Epithelial cell of proximal tubule (primary cell): ENCODE data around the gene PARVA. TPM values are rescaled to one million over a fixed set of nuclear protein-coding genes. Genes with fewer than 3 reads are reported as not detected.

Source experiments
- DNase-seq: peaks from one replicate; pipeline ENCODE4 v3.0.0-alpha.2; 2011; ENCODE audit warnings: low read depth
- H3K4me3 ChIP-seq: 2 replicates; pipeline ENCODE4 v1.5.1; 2011; ENCODE audit warnings: low read depth, mild to moderate bottlenecking, low read length
- total RNA-seq: library from RNA; depleted of rRNA; stranded (reverse); fragments of >200 nt; gene quantifications from 2 replicates; pipeline ENCODE4 v1.2.3, GENCODE V29; 2015
- TF ChIP-seq, protein P1 (sequence below): conservative IDR thresholded peaks from 2 replicates; pipeline ENCODE4 v1.5.1; 2012; ENCODE audit warnings: low read depth, mild to moderate bottlenecking, low read length

The PARVA gene
- total RNA-seq, 1 donor from 2014 or later: 32.6 TPM

DNA sequence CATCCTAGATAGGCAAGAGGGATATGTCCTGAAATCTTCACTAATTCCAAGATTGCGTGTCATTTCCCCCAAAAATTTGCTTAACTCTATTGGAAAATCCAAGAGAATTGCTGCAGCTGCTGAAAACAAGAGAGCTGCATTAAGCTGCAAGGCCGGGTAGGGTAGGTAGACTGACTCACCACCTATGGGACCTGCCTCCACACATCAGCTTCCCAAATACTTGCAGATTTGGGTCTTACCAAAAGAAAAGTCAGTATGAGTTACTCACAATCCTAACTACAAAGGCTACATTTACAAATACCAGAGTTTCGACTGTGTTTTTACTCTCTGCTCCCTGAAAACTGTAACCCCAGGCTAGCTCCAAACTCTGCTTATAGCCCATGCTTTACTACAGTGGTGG, 154.3 kb downstream of the PARVA start:
- TF ChIP-seq, protein P1, sequence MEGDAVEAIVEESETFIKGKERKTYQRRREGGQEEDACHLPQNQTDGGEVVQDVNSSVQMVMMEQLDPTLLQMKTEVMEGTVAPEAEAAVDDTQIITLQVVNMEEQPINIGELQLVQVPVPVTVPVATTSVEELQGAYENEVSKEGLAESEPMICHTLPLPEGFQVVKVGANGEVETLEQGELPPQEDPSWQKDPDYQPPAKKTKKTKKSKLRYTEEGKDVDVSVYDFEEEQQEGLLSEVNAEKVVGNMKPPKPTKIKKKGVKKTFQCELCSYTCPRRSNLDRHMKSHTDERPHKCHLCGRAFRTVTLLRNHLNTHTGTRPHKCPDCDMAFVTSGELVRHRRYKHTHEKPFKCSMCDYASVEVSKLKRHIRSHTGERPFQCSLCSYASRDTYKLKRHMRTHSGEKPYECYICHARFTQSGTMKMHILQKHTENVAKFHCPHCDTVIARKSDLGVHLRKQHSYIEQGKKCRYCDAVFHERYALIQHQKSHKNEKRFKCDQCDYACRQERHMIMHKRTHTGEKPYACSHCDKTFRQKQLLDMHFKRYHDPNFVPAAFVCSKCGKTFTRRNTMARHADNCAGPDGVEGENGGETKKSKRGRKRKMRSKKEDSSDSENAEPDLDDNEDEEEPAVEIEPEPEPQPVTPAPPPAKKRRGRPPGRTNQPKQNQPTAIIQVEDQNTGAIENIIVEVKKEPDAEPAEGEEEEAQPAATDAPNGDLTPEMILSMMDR: no peak
- DNase-seq: no peak
- H3K4me3 ChIP-seq: no peak overlapping the region

DNA sequence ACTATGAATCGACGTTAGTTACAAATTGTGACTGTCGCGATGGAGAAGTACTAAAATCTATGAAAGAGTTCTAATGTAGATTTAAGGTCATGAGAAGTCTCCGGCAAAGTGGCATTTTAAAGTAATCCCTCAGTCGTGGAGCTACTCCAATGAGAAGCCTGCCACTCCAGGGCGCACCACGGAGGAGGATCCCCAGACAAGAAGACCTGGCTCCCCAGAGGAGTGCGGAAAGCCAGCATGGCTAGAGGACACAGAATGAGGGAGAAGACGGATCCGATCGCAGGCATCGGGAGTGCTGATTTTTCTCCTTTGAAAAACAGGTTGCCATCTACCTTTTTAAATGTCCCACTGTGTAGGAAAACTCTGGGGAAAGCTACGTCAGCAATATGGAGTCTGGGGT, 155.2 kb downstream of the PARVA start:
- TF ChIP-seq, protein P1: no peak
- H3K4me3 ChIP-seq: no peak overlapping the region
- DNase-seq: no peak

DNA sequence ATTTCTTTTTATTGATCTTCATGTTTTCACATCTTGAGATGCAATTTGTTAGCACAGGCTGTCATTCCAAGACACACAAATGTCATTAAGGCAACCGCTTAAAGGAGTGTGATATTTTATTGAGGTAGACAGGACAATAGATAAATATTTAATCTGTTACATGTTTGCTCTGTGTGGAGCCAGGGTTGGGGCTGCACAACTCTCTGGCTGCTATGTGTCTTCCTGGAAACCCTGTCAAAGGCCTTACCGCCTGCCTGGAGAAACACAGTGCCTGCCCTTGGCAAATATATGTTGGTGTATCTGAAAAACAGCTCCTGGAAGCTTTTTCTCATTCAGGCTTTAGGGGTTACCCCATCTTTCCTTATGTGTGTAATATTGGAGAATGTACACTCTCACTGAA, 157.2 kb downstream of the PARVA start:
- H3K4me3 ChIP-seq: no peak overlapping the region
- DNase-seq: no peak
- TF ChIP-seq, protein P1: no peak

DNA sequence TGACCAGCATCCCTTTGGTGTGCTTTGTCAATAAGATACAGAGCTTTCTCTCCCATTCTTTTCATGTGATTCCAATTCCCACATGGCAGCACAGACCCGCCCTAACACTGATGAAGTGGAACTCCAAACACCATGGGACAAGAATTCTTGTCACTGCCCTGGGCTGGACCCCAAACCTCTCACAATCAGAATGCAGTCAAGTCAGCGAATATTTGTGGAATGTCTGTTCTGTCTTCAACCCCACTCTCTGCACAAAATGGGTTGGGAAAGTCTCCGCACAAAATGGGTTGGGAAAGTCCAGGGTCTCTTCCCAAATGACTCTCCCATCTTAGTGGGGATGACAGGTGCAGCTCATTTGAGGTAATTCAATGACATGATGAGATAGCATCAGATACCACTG, 157.9 kb downstream of the PARVA start:
- no peak overlapping the region for H3K4me3 ChIP-seq
- TF ChIP-seq, protein P1: no peak
- no peak for DNase-seq

DNA sequence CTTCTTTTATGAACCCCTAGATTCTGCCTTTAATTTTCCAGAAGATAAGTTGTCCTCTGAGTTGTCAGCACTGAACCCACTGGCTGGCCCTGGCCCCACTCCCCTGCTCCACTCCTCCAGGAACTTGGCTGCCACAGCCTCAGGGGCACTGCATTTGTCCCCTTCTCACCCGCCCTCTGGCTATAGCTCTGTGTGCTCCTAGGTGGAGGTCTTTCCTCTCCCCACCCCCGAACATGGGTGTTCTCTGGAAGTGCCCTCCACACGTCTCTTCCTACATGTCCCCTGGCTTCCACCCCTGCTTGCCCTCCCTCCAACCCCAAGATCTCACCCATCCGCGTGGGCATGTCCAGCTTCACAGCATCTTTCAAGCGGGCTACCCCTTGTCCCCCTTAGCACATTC, 159.2 kb downstream of the PARVA start:
- no peak for DNase-seq
- TF ChIP-seq, protein P1: no peak
- H3K4me3 ChIP-seq: no peak overlapping the region

DNA sequence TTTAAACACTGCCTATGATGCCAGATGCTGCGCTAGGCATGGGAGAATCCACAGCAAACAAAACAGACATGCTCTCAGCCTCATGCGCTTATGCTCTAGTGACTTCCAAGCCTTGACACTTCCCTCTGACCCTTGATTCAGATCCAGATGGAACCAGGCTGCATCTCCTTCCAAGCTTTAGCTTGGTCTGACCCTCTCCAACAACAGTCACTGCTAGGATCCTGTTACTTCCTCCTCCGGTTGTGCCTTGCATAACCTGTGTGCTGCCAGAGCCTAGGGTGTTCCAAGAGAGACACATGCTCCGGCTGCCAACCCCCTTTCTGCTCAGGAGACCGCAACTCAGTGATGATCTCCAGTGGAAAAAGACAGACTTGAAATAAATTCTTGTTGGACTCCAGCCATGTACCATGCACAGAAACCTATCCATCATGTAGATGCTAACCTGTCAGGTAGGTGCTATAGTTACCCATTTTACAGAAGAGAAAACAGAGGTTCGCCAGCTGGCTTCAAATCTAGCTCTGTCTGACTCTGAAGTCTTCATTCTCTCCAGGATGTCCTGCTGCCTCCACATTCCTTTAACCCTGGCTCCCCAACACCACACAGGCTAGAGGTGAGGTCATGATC, 160.5 kb downstream of the PARVA start:
- H3K4me3 ChIP-seq: no peak overlapping the region
- DNase-seq: no peak
- TF ChIP-seq, protein P1: no peak

DNA sequence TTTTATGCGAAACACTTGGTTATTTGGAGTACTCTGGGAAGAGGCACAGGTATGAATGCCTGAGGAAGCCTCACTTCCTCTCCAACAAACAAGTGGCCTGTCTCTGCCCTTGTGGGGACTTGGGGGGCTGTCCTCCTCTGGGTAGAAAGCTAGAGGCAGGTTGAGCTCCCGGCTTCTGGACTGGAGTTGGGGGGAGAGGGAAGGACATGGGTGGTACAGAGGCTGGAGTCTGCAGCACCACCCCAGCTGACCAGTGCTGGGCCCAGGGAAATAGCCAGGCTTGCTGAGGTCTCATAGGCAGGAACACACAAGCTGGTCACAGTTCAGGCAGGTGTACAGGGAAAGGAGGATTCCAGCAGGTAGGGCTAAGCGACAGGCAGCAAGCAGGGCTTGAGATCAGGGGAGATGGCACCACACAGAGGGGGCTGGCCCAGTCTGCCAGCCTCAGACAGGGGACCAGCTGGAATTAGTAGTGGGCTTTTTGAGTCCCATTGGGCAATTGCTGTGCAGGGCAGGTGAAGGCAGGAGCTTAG, 161.6 kb downstream of the PARVA start:
- no peak for DNase-seq

More for the DNA sequence above, 161.6 kb downstream of the PARVA start:
- TF ChIP-seq, protein P1: no peak
- H3K4me3 ChIP-seq: no peak overlapping the region
